HG02798 (cell line): ENCODE results near the gene VDAC2.
"Not testable (repeated sequence)": the region's sequence is repeated elsewhere in the genome, so short reads cannot be mapped to it uniquely, and the experiment has no call there.

ENCODE experiments used
- ATAC-seq: cut with Tn5 transposase; IDR thresholded peaks from one replicate; pipeline ENCODE4 v1.9.1; 2021; ENCODE audit warnings: mild to moderate bottlenecking; ENCODE audit not compliant: unreplicated experiment, poor library complexity

The VDAC2 gene, protein sequence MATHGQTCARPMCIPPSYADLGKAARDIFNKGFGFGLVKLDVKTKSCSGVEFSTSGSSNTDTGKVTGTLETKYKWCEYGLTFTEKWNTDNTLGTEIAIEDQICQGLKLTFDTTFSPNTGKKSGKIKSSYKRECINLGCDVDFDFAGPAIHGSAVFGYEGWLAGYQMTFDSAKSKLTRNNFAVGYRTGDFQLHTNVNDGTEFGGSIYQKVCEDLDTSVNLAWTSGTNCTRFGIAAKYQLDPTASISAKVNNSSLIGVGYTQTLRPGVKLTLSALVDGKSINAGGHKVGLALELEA

DNA sequence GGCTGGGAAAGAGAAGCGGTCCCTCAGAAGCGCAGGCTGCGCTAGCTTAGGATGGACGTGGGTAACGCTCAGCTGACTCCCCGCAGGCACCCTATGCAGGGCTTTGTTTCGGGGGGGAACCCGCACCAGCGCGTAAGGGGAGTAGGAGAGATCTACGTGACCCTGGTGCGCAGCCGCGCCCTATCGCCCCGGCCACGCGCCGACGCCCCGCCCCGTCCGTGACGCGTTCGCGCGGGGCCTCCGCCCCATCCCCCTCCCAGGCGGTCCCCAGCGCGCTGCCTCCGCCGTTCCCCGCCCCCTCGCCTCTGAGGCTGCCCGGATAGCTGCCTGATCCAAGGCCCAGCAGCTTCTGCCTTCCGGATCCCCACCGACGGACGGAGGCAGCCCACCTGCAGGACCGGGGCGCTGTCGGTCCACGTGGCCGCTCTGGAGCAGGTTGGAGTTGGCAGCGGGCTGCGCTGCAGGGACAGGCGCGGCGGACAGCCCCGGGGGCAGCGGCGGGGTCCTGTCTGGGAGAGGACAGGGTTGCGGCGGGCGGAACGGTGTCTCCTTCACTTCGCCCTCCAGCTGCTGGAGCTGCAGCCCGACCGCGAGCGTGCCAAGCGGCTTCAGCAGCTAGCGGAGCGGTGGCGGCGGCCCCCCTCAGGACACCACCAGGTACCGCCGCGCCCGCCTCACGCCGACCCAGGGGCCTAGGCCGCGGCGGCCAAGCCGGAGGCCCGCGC lies at the start of gene VDAC2:
VDAC2 (plus strand) TSS at position 515 of the 725 bp plus-strand sequence. CDS start 363 bp downstream, outside the sequence.
- ATAC-seq, result peak; percentile 88

DNA sequence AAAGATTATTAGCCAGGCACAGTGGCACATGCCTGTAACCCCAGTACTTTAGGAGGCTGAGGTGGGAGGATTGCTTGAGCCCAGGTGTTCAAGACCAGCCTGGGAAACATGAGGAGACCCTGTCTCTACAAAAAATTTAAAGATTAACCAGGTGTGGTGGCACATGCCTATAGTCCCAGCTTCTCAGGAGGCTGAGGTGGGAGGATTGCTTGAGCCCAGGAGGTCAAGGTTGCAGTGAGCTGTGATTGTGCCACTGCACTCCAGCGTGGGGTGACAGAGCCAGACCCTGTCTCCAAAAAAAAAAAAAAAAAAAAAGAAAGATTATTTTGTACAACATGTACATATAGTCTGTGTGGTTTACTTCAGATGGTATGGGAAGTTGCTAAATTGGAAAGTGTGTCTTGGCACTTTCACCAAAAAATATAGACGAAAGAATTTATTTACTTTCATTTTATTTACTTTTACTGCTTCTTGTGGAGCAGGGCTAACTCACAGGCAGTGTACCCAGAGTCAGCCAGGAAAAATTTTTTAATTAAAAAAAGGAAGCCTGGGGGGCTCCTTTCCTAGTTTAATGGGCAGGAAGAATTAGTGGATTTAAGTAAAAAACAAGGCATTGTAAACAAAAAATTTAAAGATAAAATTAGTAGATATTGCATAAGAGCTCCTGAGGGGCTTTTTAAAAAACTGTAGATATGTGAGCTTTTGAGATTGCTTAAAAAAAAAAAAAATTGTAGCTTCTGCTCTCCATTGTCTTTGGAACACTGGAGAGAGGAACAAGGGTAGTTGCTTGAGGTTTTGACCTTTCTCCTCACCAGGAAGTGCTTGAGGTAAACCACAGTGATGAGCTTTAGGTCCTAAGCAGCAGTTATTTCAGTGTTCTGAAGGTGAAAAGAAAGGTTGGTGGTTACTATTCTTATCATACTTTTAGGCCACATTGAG lies 44.6 kb upstream of the VDAC2 start:
- peak; percentile 90 for ATAC-seq

DNA sequence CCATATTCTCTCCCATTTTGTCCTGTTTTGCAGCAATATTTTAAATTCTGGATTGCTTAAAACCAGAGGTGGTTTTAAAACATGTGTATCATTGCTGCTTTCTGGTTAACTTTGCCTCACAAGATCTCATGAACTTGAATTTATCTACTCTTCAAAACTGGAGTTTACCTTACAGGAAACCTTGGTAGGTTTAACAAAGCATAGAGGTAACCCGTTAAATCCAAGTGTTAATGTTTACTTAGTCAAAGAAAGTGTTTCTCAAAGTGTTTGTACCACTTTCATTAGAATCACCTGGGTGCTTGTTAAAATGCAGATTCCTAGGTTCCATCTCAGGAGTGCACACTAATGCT lies 44.0 kb upstream of the VDAC2 start:
- peak; percentile 22 for ATAC-seq

DNA sequence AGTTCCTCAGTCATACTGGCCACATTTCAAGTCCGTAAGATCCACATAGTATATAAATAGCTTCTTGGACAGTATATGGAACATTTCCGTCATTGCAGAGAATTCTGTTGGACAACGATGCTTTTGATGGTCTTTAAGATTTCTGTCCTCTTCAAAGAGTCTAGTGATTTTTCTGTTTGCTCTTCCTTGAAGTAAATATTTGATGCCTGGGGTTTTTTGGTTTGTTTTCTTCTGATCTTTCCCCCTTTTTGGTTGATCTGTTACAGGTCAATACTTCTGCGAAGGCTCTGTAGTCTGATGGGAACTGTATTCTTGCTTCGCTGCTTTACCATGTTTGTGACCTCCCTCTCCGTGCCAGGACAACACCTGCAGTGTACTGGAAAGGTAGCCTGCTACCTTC lies 42.3 kb upstream of the VDAC2 start:
- no peak for ATAC-seq

DNA sequence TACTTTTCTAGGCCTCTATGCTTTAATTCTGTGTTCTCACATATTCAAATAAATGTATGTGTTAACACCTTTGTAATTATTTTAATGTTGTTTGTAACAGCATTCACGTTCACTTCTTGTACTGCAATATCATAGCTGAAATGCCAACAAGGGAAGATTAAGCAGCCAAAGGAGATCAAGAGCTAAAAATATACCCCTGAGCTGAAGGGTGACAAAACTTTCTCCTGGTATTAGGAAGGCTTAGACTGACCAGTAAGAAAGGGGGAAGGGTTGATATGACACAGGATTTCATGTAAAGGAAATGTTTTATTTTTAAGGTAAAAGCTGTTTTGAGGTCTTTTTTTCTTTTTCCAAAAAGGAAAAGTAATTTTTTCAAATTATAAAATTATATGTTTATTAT lies 40.4 kb upstream of the VDAC2 start:
- no peak for ATAC-seq

DNA sequence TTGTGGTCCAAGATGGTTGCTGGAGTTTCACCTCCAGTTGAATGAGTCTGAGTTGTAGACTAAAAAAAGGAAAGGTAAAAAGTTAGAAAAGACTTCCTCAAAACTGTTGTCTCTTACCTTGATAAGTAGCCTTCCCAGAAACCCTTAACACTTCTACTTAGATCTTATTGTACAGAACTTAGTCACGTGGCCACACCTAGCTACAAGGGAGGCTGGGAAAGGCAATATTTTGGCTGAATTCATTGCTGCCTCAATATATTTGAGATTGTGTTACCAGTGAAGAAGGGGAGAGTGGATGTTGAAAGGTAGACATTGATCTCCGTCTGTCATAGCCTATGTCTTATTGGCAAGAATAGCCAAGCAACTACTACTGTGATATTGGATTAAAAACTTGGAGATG lies 35.5 kb upstream of the VDAC2 start:
- no peak for ATAC-seq

DNA sequence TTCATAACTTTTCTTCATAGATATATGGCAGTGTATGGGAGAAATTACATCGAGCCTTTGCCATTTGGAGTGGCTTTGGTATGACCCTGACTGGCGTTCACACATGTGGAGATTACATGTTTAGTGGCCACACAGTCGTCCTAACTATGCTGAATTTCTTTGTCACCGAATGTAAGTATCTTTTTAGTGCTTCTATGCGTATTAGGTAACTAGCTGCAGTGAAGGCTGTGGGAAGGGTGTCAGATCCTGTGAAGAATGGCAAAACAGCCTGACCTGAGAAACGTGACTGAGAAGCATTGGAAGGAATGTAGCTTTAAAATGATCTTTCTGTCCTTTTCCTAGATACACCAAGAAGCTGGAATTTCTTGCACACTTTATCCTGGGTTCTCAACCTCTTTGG lies 34.5 kb upstream of the VDAC2 start:
- no peak for ATAC-seq

DNA sequence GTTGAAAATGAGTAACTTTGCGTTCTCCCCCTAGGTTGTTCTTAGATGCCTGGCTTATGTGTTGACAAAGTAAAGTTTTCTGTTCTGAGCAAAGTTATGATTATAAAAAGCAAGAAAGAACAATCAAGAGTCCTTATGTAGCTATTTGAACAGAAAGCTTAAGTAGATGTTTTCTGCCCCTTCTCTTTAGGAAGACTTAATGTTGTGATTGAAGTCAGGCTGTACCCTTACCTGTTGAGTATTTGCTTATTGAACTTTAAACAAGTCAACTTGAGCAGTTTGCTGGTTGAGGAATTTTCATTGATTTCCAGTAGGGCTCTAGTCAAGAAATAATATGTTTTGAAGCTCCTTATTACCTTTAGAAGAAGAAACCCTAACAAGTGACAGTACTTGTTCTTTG lies 33.9 kb upstream of the VDAC2 start:
- ATAC-seq, result no peak

DNA sequence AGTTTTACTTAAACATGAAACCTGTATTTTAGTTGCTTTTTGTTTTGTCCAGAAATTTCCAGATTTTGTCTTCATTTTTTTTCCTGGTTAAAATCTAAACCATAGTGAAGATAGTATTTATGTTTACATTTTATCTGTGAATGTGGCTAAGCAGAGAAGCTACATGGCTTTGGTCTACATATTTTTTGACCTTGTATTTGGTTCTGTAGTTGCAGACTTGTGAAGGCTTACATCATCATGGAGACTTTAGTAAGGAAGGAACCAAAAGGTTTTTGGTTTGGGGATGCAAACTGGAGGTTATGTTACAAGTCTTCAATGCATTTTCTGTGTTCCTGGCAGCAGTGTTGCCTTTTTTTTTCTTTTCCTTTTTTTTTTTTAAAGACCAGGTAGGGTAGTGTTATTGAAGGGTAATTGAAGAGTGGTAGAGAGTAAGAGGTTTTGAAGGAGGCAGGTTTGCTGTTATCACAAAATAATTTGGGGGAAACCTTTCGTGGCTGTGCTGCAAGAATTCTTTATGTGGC lies 30.9 kb upstream of the VDAC2 start:
- ATAC-seq, result no peak

DNA sequence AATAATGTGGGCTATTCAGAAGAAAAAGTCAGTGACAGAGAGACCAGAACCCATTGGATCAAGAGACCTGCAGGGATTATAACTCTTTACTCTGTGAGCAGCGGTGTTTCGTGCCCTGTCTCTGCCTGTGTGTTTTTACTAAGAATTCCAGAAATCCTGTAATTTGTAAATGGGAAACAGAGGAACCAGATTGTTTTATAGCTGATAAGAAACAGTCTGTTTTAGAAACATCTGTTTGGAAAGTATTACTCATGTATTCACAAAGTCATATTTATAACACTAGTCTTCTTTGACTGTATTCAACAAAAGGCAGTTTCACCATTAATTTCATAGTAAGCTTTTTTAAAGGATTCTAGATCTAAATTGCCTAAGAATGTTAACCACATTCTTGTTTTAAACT lies 30.0 kb upstream of the VDAC2 start:
- ATAC-seq, result no peak

DNA sequence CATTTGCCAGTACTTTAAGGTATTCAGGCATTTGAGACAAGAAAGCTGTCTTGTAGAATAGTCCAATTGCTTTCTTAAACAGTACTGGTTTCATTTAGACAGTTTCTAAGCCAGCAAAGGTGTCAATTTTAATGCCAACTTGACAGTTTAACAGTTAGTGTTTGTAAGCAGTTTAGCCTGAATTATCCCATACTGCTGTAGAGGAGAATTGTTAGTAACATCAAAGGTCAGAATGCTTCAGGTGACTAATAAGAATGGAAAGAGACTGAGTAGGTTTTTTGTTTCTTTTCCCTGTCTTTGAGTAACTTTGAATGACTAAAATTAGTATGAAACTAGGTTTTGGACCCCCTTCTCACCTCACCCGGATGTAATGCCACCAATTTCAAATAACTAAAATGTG lies 29.5 kb upstream of the VDAC2 start:
- no peak for ATAC-seq

DNA sequence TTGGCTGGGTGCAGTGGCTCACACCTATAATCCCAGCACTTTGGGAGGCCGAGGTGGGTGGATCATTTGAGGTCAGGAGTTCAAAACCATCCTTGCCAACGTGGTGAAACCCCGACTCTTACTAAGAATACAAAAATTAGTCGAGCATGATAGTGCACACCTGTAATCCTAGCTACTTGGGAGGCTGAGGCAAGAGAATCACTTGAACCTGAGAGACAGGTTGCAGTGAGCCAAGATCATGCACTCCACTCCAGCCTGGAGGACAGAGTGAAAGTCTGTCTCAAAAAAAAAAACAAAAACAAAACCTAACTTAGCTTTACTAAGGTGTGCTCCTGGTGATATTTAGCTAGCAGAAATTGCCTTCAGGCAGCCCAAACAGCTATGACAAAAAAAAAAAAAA lies 24.3 kb upstream of the VDAC2 start:
- ATAC-seq, result no peak

DNA sequence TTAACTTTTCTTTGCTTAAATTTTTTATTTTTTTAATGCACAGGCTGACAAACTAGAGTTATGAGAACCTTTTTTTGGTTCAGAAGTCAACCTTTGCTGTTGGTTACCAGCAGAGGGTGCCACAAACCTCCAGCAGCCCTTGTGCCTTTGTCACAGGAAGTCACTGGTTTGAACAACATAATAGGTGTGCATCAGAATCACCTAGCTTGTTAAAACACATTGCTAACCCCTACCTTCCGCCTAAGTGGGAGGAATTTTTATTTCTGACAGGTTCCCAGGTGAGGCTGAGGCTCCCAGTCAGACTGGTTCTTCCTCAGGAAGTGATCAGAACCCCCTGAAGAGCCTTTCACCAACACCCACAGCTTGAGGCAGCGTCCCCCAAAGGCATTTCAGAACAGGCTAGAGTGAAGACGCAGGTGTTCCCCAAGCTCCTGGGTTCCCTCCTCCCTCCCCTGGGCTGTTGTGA lies 22.6 kb upstream of the VDAC2 start:
- ATAC-seq, result peak; percentile 59

DNA sequence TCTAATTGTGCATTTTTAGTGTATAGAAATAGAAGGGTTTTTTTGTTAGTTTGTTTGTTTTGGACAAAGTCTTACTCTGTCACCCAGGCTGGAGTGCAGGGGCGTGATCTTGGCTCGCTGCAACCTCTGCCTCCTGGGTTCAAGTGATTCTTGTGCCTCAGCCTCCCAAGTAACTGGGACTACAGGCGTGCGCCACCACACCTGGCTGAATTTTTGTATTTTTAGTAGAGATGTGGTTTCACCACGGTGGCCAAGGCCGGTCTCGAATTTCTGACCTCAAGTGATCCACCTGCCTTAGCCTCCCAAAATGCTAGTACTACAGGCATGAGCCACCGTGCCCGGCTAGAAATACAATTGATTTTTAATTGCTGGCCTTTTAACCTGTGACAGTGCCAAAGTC lies 22.1 kb upstream of the VDAC2 start:
- ATAC-seq, result not testable (repeated sequence)

DNA sequence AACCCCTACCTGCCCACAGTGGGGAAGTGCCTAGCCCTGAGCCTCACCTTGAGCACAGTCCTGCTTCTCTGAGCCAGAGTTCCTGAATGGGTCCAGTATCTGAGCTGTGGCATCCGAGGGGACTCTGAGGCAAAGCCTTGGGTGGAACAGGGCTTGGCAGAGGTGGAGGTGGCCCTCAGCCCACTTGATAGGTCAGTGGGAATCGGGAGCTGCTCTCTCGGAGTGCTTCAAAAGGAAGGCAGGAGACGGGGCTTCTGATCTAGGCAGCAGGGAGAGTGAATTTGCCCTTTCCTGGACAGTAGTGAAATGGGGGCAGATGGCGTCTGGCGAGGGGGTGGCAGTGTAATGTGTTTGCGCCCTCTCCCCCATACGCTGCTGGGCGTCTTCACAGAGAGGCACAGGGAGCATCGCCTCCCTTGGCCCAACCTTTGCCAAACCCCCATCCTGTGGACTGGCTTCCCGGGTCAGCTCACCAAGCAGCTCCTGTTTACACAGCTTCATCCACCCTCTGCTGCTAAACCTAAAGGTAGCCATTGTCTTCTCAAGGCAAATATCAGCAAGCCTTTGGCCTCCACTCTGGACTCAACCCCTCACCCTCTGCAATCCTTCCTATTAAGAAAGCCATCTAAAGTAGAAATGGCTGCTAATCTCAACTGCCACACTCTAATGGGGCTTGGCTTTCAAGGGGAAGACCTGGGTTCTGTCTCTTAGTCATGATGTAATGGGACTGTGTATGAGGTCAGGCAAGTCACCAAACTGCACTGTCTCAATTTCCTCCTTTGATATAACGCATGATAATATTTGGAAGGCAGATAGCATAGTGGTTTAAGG lies 21.1 kb upstream of the VDAC2 start:
- ATAC-seq, result no peak

DNA sequence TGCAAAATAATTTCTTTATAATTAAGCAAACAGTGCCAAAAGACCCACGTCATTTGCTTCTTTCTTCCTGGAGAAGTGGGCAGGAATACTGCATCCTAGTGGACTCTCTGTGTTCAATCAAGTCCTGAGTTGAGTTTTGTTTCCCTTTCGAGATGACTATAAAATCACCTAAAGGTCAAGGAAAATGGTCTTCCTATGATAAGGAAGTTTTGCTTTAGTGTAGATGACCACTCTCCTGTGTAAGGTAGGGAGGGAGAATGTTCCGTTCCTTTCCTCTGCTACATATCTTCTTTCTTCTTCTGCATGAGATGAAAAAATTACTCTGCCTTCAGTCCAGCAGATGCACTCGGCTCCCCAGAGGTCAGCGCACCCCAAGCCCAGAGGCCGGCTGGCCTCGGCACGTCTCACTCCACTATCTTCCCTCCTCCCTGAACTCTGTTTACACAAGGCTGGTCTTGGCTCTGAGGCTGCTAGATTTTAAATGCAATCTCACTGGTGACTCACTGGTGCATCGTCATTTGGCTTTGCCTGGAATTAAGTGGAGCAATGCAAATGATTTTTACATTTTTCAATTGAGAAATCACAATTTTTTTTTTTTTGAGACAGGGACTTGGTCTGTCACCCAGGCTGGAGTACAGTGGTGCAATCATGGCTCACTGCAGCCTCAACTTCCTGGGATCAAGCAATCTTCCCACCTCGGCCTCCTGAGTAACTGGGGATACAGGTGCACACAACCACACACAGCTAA lies 18.6 kb upstream of the VDAC2 start:
- no peak for ATAC-seq

DNA sequence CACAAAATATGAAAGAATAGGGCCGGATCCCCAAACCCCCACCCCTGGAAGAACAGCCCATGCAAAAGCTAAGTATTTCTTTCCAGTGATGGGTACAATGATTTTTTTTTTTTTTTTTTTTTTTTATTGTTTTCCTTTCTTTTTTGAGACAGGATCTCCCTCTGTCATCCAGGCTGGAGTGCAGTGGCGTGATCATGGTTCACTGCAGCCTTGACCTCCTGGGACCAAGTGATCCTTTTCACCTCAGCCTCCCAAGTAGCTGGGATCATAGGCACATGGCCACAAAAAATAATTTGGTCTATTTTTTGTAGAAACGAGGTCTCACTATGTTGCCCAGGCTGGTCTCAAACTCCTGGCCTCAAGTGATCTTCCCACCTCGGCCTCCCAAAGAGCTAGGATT lies 16.0 kb upstream of the VDAC2 start:
- ATAC-seq, result not testable (repeated sequence)

DNA sequence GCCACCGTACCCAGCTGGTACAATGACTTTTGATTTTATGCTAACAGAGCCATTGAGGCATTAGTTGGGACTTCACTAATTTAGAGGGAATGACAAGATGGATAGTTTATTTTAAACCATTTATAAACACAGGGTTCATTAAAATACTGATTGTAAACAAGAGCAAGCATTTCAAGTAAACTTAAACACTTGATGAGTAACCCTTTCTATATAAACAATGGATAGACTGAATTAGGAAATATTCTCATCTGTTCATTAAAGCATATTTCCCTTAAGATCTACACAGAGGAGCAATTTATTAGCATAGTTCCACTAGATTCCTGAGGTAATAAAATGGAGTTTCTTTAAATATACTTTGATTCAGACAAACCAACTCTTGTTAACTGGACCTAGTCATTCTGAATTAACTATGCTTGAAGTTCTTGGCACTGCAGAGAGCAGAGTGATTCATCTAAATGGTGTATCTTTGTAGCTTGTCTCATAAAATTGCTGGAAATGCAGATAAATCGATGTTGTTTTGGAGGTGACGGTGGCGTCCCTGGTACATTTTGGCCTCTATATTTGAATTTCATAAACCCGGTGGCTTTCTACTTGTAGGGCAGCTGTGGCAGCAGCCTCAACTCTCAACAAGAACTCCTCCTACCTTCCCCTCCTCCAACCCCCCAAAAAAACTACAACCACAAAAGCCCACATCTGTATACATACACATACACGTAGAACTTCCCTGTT lies 15.4 kb upstream of the VDAC2 start:
- ATAC-seq, result no peak
